Astrocyte of the cerebellum (primary cell): ENCODE measurements around the gene RREB1.
A peak's percentile ranks its signal among the peaks of the same experiment; 100 is the strongest.
"Not testable (repeated sequence)": the region's sequence is repeated elsewhere in the genome, so short reads cannot be mapped to it uniquely, and the experiment has no call there.

Experiments used
- DNase-seq: peaks from one replicate; pipeline ENCODE4 v3.0.0-alpha.2; 2011; ENCODE audit warnings: low read depth
- H3K4me3 ChIP-seq: 2 replicates; pipeline ENCODE4 v1.5.1; 2011; ENCODE audit warnings: mild to moderate bottlenecking, low read depth, low read length, moderate library complexity
- in situ Hi-C: cut with HindIII; loops from 2 replicates; pipeline ENCODE4 v1.10.0; 2017; ENCODE audit warnings: low sequenced_read_pairs
- TF ChIP-seq, protein P1 (sequence below): IDR thresholded peaks from 2 replicates; pipeline ENCODE4 v1.5.1; 2012; ENCODE audit warnings: low read length, low read depth, moderate library complexity, mild to moderate bottlenecking; ENCODE audit errors: missing control alignments

RREB1 gene

DNA sequence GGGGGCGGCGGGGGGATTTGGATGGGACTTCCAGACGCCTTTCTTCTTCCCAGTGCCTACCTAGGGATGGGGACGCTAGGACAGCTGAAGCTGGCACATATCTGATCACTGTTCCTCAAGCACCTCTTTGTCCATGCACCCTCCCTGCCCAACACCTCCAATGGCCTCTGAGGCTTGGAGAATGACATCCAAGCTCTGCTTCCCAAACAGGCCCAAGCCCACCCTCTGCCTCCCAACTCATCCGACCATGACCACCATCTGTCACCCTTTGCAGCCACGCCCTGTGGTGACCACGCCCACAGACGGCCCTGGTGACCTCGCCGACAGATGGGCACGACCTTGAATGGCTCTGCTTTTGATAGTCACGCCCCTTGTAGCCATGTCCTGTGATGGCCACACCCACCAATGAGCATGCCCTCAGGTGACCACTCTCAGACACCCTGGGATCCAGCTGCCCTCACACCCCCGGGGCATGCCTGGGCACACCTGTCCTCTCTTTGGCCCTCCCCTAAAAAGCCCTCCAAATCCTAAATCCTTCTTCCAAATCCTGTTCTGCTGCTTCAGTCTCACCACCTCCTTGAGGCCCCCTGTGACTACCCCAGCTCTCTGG, 154.2 kb downstream of the RREB1 start:
- TF ChIP-seq, protein P1, sequence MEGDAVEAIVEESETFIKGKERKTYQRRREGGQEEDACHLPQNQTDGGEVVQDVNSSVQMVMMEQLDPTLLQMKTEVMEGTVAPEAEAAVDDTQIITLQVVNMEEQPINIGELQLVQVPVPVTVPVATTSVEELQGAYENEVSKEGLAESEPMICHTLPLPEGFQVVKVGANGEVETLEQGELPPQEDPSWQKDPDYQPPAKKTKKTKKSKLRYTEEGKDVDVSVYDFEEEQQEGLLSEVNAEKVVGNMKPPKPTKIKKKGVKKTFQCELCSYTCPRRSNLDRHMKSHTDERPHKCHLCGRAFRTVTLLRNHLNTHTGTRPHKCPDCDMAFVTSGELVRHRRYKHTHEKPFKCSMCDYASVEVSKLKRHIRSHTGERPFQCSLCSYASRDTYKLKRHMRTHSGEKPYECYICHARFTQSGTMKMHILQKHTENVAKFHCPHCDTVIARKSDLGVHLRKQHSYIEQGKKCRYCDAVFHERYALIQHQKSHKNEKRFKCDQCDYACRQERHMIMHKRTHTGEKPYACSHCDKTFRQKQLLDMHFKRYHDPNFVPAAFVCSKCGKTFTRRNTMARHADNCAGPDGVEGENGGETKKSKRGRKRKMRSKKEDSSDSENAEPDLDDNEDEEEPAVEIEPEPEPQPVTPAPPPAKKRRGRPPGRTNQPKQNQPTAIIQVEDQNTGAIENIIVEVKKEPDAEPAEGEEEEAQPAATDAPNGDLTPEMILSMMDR = no peak
- H3K4me3 ChIP-seq = peak overlapping the region; percentile 72
- no peak for DNase-seq
- in situ Hi-C loops = no loop called here

DNA sequence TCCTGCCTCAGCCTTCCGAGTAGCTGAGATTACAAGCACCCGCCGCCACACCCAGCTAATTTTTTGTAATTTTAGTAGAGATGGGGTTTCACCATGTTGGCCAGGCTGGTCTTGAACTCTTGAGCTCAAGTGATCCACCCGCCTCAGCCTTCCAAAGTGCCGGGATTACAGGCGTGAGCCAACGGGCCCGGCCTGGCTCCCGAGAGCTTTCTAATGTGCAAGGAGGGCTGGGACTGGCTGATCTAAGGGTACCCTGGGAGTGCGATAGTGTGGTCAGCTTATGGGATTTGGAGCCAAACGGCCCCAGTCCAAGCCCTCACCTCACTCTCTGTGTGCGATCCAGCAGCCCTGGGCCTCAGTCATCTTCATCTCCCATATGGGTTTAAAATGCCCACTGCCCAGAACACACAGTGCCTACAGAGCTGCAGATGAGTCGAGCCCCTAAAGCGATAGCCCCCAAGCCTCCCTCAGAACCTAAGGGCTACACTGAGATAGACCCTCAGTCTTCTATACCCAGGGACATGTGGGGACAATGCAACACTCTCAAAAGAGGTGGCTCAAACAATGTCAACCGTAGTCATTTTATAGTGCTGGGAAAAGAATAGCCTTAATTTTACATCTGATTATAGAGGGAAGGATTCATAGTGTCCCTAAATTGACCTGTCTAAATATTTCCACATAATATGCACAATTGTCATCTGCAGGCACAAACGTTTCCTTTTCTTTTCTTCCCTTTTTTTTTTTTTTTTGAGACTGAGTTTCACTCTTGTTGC, 155.2 kb downstream of the RREB1 start:
- DNase-seq = no peak
- no peak overlapping the region for H3K4me3 ChIP-seq
- TF ChIP-seq, protein P1 = no peak
- in situ Hi-C loops = no loop called here

DNA sequence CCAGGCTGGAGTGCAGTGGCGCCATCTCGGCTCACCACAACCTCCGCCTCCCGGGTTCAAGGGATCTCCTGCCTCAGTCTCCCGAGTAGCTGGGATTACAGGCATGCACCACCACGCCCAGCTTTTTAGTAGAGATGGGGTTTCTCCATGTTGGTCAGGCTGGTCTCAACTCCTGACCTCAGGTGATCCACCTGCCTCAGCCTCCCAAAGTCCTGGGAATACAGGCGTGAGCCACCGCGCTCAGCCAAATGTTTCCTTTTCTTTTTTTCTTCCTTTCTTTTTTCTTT, 155.7 kb downstream of the RREB1 start:
- H3K4me3 ChIP-seq, DNase-seq, in situ Hi-C loops: not testable (repeated sequence)

DNA sequence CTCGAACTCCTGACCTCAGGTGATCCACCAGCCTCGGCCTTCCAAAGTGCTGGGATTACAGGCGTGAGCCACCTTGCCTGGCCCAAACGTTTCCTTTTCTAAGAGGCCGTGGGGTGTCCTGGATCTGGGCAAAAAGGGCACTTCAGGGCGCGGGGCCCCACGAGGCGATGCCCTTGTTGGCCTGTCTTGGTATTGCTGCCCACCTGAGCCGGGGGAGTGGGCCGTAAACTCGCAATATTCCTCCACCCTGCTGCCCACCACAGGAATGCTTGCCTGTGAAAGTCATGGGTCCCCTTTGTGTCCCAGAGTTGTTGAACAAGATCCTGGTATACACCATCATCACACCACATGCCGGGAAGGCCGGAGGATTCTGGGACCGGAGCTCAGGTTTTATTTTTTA, 156.3 kb downstream of the RREB1 start:
- in situ Hi-C loops = no loop called here
- TF ChIP-seq, protein P1 = no peak
- no peak for DNase-seq
- no peak overlapping the region for H3K4me3 ChIP-seq

DNA sequence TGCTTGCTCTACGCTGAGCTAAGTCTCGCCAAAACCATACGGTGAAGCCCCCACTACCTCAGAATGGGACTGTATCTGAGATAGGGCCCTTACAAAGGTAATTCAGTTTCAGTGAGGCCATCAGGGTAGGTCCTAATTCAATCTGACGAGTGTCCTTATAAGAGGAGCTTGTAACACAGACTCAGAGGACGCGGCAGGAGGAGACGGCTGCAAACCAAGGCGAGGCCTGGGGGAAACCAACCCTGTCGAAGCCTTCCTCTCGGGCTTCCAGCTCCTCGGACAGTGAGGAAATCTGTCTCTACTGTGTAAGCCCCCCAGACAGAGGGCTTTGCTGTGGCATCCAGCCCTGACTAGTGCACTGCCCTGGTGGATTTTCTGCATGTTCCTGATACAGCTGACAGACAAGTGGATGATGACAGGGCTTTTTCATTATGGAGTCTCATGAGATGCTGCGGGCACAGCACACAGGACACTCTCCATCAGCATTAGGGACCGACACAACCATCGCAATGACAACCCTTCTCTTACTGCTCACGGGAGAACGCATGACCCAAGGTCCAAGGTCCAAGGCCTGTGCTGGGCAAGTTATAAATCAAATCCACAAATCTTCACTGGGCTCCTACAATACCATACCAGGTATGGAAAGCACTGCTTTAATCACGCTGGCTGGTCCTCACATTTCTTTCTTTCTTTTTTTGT, 157.1 kb downstream of the RREB1 start:
- no peak overlapping the region for H3K4me3 ChIP-seq
- no peak for DNase-seq
- TF ChIP-seq, protein P1 = no peak
- in situ Hi-C loops = no loop called here

DNA sequence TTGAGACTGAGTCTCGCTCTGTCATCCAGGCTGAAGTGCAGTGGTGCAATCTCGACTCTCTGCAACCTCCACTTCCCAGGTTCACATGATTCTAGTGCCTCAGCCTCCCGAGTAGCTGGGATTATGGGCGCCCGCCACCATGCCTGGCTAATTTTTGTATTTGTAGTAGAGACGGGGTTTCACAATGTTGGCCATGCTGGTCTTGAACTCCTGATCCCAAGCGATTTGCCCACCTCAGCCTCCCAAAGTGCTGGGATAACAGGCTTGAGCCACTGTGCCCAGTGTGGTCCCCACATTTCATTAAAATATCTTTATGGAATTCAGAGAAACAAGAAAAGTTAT, 157.6 kb downstream of the RREB1 start:
- H3K4me3 ChIP-seq, in situ Hi-C loops, DNase-seq: not testable (repeated sequence)

DNA sequence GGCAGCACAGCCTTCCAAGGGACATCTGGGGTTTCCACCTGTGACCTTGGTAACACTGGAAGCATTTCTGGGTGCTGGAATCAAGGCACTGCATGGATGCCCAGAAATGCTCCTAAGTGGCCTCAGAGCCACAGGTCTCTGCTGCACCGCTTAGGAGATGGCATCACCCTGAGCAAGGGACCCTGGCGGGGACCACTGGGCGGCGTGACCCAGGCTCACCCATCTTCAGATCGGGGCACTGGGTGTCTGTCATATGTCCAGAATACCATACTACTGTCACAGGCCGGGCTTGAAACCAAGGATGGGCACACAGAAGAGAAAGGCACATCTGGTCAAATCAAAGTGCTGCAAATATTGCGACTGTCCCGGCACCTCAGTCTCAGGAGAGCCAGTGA, 159.3 kb downstream of the RREB1 start:
- in situ Hi-C loops = no loop called here
- TF ChIP-seq, protein P1 = no peak
- DNase-seq = no peak

More for the DNA sequence above, 159.3 kb downstream of the RREB1 start:
- H3K4me3 ChIP-seq = no peak overlapping the region
